ENCODE results near the gene DNHD1. TPM values are rescaled to one million over a fixed set of nuclear protein-coding genes. Genes with fewer than 3 reads are reported as not detected.

Gene DNHD1
- total and polyA plus RNA-seq, 2 of the 8 experiments (the other 6 are each of a cell fraction or from before 2014, with no cell fraction given) = 5.0 to 6.8 TPM

- no peak overlapping the region for H2BK20ac ChIP-seq (ENCODE audit: low read length)
Observed at GRCh38 chr11:6516865-6517264, 19.8 kb downstream of the DNHD1 start.

More at GRCh38 chr11:6516865-6517264, 19.8 kb downstream of the DNHD1 start:
- Histone ChIP-seq H3K4me1 (replicated peaks in 1 of 4; ENCODE audit: control insufficient read depth in 3 of 4, insufficient read depth in 4 of 4, low read length in 3 of 4) (no peaks in the 10 kb centered on the region), H3K9ac (replicated peaks in 1 of 4; ENCODE audit: extremely low read depth in 1 of 4, low read depth in 3 of 4, low read length in 3 of 4) (no peak overlapping the region), H2BK5ac (ENCODE audit: low read depth, low read length) (no peak overlapping the region), H3K79me2 (ENCODE audit: control insufficient read depth in 1 of 2, insufficient read depth in 2 of 2, low read length in 2 of 2) (no peaks in the 10 kb centered on the region), H3K79me1 (ENCODE audit: low read depth, low read length) (no peaks in the 10 kb centered on the region), H3K14ac (ENCODE audit: insufficient read length) (no peak overlapping the region), H3K4ac (replicated peaks; ENCODE audit: insufficient read length, low read depth, low read length) (no peak overlapping the region), H2AK5ac (ENCODE audit: low read depth, low read length) (no peak overlapping the region), H3K27me3 (replicated peaks in 1 of 4; ENCODE audit: control insufficient read depth in 3 of 4, extremely low read depth in 1 of 4, insufficient read depth in 3 of 4, low read length in 3 of 4) (no peaks in the 10 kb centered on the region; a peak in 1 of 7 replicates), H2AFZ (ENCODE audit: low read length) (no peak overlapping the region), H3K27ac (ENCODE audit: low read depth, low read length) (no peak overlapping the region), H4K5ac (ENCODE audit: insufficient read length, low read depth, low read length) (no peak overlapping the region), H3K4me2 (ENCODE audit: insufficient read depth in 1 of 2, low read depth in 2 of 2, low read length in 2 of 2) (no peak overlapping the region), H2BK120ac (replicated peaks; ENCODE audit: low read depth, low read length) (no peak overlapping the region), H3K4me3 (ENCODE audit: extremely low read depth in 1 of 4, insufficient read depth in 2 of 4, low read depth in 3 of 4, low read length in 4 of 4) (no peak overlapping the region), H3K18ac (ENCODE audit: extremely low read depth, low read length) (no peak overlapping the region), H3K36me3 (ENCODE audit: control insufficient read depth in 2 of 4, insufficient read depth in 4 of 4, low read length in 3 of 4) (peaks cover 0 to 10% (median 2%) of the 10 kb centered on the region in 4 experiments; a peak in 4 of 8 replicates), H4K8ac (ENCODE audit: extremely low read depth, insufficient read depth, low read length) (no peak overlapping the region), H3K23me2 (ENCODE audit: low read depth, low read length) (no peaks in the 10 kb centered on the region; the same call in 1 of the 2 replicates), H3K9me3 (ENCODE audit: insufficient read depth in 2 of 2, low read depth in 1 of 2, low read length in 1 of 2) (no peaks in the 10 kb centered on the region), H4K20me1 (replicated peaks in 1 of 2; ENCODE audit: control insufficient read depth in 1 of 2, insufficient read depth in 2 of 2, low read length in 2 of 2) (peaks cover 0 to 4% of the 10 kb centered on the region in 2 experiments), H2BK15ac (ENCODE audit: low read length) (no peak overlapping the region), H2BK12ac (ENCODE audit: low read depth, low read length) (no peak overlapping the region), H3K56ac (replicated peaks; ENCODE audit: insufficient read length, low read depth, low read length) (no peak overlapping the region), H3K23ac (ENCODE audit: insufficient read length) (no peak overlapping the region), H4K91ac (replicated peaks; ENCODE audit: insufficient read length, low read length) (no peak overlapping the region)
- DNase-seq (ENCODE audit: low read depth in 1 of 2, low spot score in 2 of 2) (no peak), FAIRE-seq (no peak)
- ChIA-PET CTCF (ENCODE audit: partially characterized antibody) (interaction anchor here (0.9 kb wide), 2 partner anchors 11 to 42 kb away, joined by 3 to 4 read pairs; no protein-coding TSS in a partner anchor), POLR2A (ENCODE audit: partially characterized antibody) (interaction anchor here (0.6 to 1.0 kb wide), 2 partner anchors 12 to 59 kb away, joined by 3 to 4 read pairs; no protein-coding TSS in a partner anchor)
- TF ChIP-seq TAF1 (IDR thresholded peaks at IDR 0.05; ENCODE audit: low read depth, low read length) = no peak
- no peak for TF ChIP-seq RXRA (IDR thresholded peaks at IDR 0.05; ENCODE audit: insufficient read depth, low read depth, low read length)
- TF ChIP-seq GTF2F1 (IDR thresholded peaks at IDR 0.05; ENCODE audit: borderline replicate concordance, low read depth, low read length) = no peak
- no peak for TF ChIP-seq RFX5 (IDR thresholded peaks at IDR 0.05; ENCODE audit: borderline replicate concordance, low read depth, low read length)
- TF ChIP-seq RNF2 (IDR thresholded peaks at IDR 0.05; ENCODE audit: borderline replicate concordance, low read depth, low read length, missing control alignments, poor library complexity, severe bottlenecking) = no peak
- TF ChIP-seq RBBP5 (IDR thresholded peaks at IDR 0.05; ENCODE audit: borderline replicate concordance, low read depth, low read length) = no peak
- no peak for TF ChIP-seq PHF8 (conservative IDR thresholded peaks at IDR 0.05; ENCODE audit: low read depth, low read length)
- TF ChIP-seq GABPA (IDR thresholded peaks at IDR 0.05; ENCODE audit: borderline replicate concordance, insufficient read depth, low read length) = no peak
- no peak for TF ChIP-seq HDAC6 (IDR thresholded peaks at IDR 0.05; ENCODE audit: low read depth, low read length)
- no peak for TF ChIP-seq SIX5 (IDR thresholded peaks at IDR 0.05; ENCODE audit: low read depth, low read length)
- TF ChIP-seq SRF (IDR thresholded peaks at IDR 0.05; ENCODE audit: low read depth, low read length) = no peak

All from H1 (cell line).